Hematopoietic multipotent progenitor cell (in vitro differentiated cells): ENCODE results near the gene CSNK1G1. TPM values are rescaled to one million over a fixed set of nuclear protein-coding genes. Genes with fewer than 3 reads are reported as not detected.
"Not testable (repeated sequence)": the region's sequence is repeated elsewhere in the genome, so short reads cannot be mapped to it uniquely, and the experiment has no call there.

Experiments used
- DNase-seq, 3 donors: peaks; one replicate each; pipeline ENCODE4 v3.0.0-alpha.2; 2011 to 2015; ENCODE audit warnings: low read depth in 2 of 3, low spot score in 2 of 3
- total RNA-seq: library from RNA; depleted of rRNA; stranded (reverse); fragments of >200 nt; gene quantifications from one replicate; pipeline ENCODE4 v1.2.3, GENCODE V29; 2012

Gene CSNK1G1
- 14.0 TPM for total RNA-seq

DNA sequence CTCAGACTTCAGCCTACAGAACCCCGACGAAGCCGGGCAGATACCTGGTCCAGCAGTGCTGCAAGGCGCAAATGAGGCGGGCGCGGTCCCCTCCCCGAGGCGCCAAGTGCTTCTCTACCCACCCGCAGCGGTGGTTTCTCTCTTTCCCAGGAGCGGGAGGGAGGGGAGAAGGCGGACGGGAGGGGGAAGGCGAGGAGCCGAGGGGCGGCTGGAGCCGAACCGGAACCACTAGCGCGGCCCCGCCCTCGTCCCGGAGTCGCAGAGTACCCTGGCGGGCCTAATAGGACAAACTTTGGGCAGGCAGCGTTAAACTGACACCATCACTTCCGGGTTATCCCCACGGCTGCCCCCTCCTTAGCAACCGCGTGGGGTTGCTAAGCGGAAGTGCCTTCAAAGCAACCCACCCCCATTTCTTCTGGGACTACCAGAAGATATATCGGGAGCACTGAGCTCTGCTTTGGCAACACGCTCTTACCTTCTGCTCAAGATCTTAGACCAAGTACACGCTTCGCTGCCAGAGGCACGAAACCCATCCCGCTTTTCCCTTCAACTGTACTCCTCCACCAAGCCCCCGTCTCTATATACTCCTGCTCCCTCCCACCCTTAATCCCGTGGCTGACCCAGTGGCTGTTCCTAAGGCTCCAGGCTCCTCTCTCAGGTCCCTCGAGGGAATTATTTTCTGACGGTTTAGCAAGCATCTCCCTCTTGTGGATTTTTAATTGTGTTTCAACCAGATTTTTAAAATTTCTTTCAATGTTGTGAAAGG lies at the start of gene CSNK1G1:
Gene CSNK1G1 (minus strand): TSS at position 230 of the 766 bp plus-strand sequence. CDS start 55,674 bp downstream, outside the sequence.
- peak; percentile 78 to 98 (median 97) for DNase-seq

DNA sequence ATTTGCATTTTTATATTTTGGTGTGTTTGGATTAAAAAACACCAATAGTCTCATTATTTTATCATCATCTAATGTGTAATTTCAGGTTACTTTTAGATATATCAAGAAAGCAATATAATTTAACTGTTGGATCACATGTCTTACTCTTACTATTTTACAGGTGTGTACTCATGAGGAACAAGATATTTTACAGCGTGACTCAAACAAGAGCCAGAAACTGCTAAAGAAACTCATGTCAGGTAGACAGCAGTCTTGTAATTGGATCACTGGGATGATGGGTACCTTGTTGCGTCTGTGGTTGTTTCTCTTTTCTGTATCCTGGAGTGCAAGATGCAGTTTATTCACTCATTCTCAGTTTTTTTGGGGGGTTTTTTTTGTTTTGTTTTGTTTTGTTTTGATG lies 44.6 kb upstream of the CSNK1G1 start:
- DNase-seq: no peak

DNA sequence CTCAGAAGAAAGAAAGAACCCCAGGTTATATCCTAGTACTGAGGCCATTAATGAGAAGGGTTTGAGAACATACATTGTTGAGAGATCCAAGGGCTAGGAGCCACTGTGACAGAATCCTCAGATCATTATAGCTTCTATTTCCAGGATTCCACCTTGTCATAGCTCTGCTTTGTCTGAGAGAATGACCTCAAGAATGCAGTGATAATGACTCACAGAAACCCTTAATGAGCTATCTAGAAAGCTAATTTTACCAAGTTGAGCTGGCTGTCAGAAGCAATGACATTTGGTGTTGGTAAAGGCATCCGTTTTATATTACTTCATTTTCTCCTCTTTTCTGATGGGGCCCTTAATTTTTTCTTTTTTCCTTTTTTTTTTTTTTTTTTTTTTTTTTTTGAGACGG lies 42.6 kb upstream of the CSNK1G1 start:
- DNase-seq: no peak

DNA sequence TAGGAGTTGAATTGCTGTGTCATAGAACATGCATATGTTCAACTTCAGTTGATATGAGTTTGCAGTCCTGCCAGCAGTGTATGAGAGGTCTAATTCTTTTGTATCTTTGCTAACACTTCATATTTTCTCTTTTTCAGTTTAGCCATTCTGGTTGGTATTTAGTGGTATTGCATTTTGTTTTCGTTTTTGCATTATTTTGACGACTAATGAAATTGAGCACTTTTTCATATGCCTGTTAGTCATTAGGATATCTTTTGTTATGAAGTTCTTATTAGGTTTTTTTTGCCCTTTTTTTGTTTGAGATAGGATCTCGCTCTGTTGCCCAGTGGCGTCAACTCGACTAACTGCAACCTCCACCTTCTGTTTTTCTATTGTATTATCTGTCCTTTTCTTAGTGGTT lies 40.8 kb upstream of the CSNK1G1 start:
- DNase-seq: no peak

DNA sequence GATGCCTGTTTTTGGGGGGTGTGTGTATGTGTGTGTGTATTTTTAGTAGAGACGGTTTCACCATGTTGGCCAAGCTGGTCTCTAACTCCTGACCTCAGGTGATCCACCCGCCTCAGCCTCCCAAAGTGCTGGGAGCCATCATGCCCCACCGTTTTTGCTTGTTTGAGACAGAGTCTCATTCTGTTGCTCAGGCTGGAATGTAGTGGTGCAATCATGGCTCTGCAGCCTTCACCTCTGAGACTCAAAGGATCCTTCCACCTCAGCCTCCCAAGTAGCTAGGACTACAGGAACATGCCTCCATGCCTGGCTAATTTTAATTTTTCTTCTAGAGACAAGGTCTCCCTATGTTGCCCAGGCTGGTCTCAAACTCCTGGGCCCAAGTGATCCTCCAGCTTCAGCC lies 36.5 kb upstream of the CSNK1G1 start:
- DNase-seq: not testable (repeated sequence)

DNA sequence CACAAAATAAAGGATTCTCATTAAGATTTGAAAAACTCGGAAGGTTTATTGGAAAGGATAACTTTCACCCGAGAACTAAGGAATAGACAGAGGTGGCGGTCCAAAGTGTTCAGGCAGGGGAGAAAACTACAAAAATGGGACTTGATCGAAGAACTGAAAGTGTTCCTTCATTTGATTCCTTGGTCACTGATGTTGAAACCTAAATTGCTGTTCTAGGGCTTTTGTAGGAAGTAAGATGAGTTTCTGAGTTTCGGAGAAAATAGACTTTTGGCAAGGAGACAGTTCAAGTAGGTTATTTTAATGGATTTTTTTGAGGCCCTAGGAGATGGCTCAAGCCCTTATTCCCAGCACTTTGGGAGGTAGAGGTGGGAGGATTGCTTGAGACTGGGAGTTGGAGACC lies 33.1 kb upstream of the CSNK1G1 start:
- DNase-seq: no peak

DNA sequence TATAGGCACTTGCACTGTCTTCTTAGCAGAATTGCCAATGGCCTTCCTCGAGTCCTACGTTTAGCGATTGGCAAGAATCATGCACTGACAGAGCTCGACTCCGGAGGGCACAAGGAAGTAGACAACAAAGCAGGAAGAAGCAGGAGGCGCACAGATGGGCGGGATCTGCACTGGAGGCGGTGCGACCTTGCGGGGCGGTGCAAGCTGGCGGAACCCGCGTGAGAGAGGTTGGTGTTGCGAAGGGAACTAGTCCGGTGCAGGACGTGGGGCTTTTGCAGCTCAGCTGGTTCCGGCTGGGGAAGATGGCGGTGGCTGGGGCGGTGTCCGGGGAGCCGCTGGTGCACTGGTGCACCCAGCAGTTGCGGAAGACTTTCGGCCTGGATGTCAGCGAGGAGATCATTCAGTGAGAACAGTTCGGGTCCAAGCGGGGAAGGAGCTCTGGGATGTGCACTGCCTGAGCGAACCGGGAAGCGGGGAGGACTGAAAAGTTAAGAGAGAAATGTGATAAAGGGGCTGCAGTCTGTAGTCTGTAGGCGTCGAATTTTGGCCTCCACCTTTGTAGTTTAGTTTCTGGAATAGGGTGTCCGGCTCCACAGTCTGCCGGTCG lies 31.7 kb upstream of the CSNK1G1 start, which contains the start of gene TRIP4:
Gene TRIP4 (plus strand): TSS at position 275 of the 607 bp plus-strand sequence. CDS start 28 bp downstream, at position 303.
- peak; percentile 84 to 98 (median 96) for DNase-seq

DNA sequence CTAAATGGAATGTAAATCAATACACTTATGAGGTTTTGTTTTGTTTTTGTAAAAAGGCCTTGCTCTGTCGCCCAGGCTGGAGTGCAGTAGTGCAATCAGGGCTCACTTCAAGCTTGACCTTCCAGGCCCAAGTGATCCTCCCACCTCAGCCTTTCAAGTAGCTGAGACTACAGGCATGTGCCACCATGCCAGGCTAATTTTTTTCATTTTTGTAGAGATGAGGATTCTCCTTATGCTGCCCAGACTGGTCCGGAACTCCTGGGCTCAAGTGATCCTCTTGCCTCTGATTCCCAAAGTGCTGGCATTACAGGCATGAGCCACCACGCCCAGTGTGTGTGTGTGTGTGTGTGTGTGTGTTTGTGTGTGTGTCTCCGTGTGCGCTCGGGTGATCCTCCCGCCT lies 30.3 kb upstream of the CSNK1G1 start:
- no peak for DNase-seq

DNA sequence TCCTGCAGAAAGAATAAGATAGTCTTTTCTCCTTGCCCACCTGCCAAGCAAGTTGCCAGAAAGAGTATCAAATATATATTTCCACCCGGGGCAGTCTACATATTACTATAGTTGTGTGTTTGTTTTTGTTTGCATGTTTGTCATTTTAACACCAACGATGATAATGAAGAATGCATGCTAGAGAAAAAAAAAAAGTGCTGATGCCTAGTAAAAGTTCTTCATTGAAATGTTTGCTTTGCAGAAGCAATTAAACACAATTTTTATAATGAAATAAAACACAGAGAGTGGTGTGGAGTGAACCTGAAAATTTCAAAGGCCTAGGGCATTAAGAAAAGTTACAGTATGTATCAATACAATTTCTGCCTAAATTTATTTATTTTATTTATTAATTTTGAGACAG lies 27.8 kb upstream of the CSNK1G1 start:
- DNase-seq: no peak

DNA sequence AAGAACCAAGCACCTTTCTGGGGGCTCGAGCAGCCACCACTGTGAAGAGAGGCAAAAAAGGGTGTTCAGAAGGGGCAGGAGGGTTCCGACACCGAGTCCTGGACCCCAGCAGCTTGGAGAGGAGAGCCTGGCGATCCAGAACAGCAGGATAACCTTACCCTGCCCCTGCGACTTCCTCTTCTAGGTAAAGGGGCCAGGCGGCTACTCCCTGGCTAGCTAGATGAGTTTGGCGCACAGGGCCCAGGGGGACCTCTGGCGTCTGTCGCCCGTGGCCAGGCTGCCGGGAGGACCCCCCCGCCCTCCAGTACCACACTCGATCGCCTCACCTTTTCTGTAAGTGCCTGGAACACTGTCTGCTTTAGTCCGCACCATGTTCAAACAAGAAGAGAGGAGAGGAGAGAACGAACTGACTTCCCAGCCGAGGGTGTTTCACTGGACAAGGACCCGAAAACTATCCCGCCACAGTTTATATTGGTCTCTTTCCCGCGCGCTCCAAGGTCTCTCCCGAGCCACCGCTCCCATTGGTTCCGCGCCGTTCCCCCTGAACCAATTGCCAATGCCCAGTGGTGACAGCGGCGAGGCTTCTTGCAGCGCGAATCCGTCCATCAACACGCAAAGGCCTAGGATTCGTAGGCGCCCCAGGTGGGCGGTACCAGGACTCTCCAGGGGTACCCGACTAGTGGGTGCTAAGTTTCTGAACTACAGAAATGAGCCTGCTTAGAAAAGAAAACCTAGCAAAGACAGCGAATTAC lies 25.2 kb upstream of the CSNK1G1 start, which contains the start of gene PCLAF:
Gene PCLAF (minus strand): TSS at position 442 of the 752 bp plus-strand sequence. CDS start 70 bp downstream, at position 372.
- DNase-seq: peak; percentile 66 to 98 (median 94)

DNA sequence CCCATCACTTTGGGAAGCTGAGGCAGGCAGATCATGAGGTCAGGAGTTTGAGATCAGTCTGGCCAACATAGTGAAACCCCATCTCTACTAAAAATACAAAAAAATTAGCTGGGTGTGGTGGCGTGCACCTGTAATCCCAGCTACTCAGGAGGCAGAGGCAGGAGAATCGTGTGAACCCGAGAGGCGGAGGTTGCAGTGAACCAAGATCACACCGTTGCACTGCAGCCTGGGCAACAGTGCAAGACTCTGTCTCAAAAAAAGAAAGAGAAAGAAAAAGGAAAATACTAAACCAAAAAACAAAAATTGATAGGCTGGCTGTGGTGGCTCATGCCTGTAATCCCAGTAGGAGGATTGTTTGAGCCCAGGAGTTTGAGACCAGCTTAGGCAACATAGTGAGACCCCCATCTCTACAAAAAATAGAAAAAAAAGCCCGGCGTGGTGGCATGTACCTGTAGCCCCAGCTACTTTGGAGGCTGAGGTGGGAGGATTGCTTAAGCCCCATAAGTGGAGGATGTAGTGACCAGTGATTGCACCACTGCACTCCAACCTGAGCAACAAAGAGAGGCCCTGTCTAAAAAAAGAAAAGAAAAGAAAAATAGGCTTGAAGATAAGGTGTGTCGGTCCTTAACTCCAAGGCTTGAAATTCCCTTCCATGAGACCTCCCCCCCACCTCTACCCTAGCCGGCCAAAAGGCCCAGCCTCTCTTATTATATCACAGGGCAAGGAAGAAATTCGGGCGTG lies 24.3 kb upstream of the CSNK1G1 start:
- not testable (repeated sequence) for DNase-seq

DNA sequence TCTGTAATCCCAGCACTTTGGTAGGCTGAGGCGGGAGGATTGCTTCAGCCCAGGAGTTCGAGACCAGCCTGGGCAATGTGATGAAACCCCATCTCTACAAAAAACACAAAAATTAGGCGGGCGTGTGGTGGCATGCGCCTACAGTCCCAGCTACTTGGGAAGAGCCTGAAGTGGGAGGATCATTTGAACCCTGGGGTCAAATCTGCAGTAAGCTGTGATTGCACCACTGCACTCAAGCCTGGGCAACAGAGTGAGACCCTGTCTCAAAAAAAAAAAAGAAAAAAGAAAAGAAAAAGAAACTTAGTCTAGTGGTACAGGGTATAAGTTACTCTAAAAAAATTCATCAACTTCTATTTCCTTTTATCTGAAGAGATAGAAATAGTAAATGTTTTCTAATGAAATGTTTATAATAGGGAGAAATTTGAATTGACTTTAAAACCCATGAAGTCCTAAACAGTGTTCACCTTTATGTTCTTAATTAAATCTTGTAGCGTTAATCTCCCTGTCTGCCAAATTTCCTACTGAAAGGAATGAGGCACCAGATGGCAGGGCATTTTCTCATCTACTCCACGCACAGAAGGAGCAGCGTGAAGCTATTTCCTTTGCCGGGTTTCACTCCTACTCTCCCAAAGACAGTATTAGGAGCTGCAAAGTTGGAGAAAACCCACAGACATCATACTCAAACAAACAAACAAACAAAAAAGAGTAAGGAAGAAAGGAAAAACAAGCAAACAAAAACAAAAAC lies 23.4 kb upstream of the CSNK1G1 start:
- DNase-seq: no peak

DNA sequence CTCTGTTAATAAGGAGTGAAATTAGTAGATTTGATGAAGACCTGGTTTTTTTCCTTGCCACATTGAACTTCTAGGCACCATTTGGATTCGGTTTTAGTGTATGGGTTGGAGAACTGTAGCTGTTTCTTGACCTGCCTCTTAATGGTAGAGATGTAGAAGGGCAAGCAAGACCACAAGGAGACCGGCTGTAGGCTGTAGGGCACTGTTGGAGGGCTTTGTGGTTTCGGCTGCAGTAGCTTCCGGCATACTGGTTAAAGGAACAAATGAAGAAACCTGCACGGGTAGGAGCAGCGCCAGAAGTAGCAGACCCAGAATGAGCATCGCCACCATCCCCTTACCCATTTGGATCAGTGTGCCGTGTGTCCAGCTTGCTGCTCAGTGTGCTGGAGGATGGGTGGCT lies 17.4 kb upstream of the CSNK1G1 start:
- DNase-seq: no peak

DNA sequence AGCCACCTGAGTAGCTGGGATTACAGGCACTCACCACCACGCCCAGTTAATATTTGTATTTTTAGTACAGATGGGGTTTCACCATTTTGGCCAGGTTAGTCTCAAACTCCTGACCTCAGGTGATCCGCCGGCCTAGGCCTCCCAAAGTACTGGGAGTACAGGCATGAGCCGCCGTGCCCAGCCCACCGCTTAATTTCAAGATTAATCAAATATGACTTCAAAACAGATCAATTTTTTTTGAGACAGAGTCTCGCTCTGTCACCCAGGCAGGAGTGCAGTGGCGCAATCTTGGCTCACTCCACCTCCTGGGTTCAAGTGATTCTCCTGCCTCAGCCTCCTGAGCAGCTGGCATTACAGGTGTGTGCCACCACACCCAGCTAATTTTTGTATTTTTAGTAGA lies 15.4 kb upstream of the CSNK1G1 start:
- DNase-seq: not testable (repeated sequence)

DNA sequence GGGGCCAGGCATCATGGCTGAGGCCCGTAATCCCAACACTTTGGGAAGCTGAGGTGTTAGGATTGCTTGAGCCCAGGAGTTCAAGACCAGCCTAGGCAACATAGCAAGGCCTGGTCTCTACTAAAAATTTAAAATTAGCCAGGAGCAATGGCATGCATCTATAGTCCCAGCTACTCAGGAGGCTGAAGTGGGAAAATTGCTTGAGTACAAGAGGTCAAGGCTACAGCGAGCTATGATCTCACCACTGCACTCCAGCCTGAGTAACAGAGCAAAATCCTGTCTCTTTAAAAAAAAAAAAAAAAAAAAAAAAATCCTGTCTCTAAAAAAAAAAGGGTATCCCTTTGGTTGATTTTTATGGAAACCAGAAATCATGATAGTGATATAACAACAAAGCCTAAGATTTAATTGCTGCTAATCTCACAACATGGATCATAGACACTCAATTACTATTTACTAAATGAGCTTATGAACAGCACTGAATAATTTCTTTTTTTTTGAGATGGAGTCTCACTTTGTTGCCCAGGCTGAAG lies 13.2 kb upstream of the CSNK1G1 start:
- DNase-seq: no peak

DNA sequence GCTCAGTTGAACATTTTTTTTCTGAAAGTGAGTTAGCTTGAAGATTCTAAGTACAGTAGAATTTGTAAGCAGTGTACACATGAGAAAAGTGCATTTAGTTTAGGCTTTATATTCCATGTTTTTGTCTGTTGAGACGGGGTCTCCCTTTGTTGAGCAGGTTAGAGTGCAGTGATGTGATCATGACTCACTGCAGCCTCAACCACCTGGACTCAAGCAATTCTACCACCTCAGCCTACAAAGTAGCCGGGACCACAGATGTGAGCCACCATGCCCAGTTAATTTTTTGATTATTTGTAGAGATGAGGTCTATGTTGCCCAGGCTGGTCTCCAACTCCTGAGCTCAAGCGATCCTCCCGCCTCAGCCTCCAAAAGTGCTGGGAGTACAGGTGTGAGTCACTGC lies 5.3 kb upstream of the CSNK1G1 start:
- no peak for DNase-seq

DNA sequence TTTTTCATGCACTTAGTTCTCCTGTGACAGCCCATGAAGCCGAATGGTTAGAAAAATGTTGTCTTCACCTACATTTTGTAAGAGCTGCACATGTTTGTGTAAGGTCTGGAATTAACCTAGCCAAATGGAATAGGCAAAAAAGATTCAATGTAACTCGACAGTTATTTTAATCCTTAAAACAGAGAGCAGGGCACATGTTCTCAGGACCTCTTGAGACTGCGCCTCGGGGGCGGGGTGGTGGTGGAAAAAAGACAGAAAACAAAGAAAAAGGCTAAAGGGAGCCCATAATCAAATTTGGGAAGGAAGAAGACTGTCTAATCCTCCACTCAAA lies 702 bp upstream of the CSNK1G1 start:
- DNase-seq: no peak

DNA sequence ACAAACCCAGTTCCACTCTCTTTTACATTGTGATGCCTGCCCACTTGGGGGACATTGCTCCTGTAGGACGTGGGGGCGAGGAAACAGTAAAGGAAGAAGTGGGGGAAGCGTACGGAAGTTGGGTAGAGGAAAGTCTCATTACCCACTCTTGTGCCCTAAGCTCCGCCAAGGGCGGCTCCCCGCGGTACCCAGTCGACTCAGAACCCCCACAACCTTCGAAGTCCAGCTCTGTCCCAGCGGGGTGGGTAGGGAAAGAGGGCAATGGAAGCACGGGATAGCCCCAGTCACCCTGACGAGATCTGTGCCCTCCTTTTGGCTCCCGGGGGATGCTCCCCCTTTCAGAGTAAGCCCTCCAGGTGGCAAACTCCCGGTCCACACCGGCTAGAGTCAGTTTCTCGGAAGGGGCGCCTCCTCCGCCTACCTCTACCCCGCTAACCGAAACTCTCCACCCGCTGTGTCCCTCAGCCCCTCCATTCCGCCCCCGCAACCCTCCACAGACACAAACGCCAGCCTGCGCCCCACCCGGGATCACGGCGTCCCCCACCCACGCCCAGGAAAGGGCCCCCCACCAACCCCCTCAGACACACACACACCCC lies 527 bp downstream of the CSNK1G1 start:
- peak in 2 of 3 donors; percentile 18 to 23 for DNase-seq

DNA sequence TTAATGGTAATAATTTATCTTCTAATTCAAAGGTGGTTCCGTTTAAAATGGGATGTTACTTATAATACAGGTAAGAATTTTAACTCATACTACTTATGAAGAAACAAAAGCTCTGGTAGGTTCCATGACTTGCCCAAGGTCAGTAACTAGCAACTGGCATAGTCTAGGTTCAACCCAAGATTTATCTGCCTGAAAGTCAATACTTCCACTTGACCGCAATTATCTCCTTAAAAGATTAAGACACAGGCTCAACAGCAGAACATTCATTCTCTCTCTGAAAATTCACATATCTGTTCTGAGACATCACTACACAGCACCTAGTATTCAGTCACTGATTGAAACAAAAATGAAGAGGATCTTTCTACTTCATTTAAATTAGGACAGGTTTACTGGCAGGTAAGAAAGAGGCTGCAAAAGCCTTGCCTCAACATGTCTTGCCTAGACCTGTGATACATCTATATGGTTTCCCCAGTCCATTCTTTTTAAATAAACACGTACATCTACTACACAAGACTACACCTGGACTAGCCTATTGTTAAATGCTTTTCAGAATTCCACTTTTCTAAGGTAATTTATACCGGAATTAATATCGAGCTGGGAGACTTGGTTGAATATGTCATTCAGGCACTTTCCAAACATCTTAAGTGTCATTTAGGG lies 1.2 kb downstream of the CSNK1G1 start:
- no peak for DNase-seq
